ENCODE measurements around the gene GPHB5. TPM values are rescaled to one million over a fixed set of nuclear protein-coding genes. Genes with fewer than 3 reads are reported as not detected.

GPHB5 gene
- total and polyA plus RNA-seq, 9 donors, result not detected

DNA sequence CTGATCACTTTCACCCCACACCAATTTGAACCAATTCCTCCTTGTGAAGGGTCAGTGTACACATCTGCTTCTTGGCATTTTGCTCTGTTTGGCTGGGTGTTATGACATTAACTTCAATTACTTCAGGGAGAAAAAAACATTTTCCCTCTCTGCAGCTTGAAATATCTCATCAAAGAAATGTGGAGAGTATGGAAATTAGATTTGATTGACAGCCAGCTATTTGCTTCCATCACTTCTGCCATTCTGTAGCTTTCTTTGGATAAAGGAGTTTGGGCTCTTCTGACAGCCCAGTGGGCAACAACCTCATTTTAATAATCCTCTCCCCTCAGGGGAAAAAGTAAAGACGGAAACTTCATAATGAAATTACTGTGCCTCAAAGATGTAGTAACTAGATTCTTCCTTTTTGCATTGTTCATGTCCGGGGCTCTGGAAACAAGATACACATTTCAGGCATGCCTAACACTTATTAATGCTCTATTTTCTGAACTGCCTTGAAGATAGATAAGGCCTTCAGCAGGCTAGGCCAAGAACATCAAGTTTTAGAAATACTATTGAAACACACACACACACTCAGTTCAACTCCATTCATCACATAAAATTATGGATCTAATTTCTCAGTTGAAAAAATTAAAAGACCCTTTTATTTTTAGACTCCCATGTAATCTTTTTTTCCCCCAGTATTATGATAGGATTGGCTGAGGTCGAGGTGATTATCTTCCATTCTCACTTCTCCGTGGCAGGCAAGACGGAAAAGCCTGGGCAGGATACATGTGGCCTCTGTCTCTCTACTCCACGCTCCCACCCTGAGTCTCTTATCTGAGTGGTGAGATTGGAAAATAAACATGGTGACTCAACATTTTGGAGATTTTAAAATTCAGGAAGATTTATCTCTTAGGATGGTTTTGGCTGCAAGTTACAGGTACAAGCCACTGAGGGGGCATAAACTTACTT is 10.3 kb upstream of the GPHB5 start:
- Histone ChIP-seq H3K27me3 (no peaks in the 10 kb centered on the region), H3K4me3 (no peak overlapping the region), H3K27ac (no peak overlapping the region), H3K4me1 (ENCODE audit: insufficient read depth) (no peaks in the 10 kb centered on the region), H3K36me3 (no peaks in the 10 kb centered on the region), H3K9me3 (no peaks in the 10 kb centered on the region)
- no peak for TF ChIP-seq POLR2A (IDR thresholded peaks at IDR 0.05)
- no peak for TF ChIP-seq EP300 (IDR thresholded peaks at IDR 0.05)
- no peak for TF ChIP-seq CTCF (IDR thresholded peaks at IDR 0.05)
- 47 to 51% (median 47%) methylated on average over 6 of the region's 6 CpGs for WGBS, 3 donors
- intact Hi-C loops (cut with DNase I), result no loop called here
- no peak for DNase-seq

DNA sequence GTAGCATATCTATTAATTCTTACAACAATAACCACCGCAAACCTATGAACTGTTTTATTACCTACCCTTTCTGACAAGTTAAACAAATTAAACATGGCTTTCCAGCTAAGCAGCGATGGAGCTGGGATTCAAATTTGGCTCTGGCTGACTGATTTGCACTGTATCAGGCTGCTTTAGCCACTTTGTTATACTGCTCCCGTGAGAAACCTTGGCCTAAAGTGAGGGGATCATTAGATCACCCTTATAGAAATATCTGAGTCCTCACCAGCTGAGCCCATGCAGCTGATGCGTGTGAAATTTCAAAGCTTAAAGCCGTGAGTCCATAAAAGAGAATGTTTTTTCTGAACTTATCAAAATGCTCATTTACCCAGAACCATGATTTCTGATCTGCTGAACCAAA is 8.1 kb upstream of the GPHB5 start:
- H3K4me1 ChIP-seq (ENCODE audit: insufficient read depth), result no peaks in the 10 kb centered on the region
- H3K4me3 ChIP-seq, result no peak overlapping the region
- no peaks in the 10 kb centered on the region for H3K9me3 ChIP-seq
- no peak for TF ChIP-seq POLR2A (IDR thresholded peaks at IDR 0.05)
- TF ChIP-seq CTCF (IDR thresholded peaks at IDR 0.05), result no peak
- TF ChIP-seq EP300 (IDR thresholded peaks at IDR 0.05), result no peak
- H3K27ac ChIP-seq, result no peak overlapping the region
- DNase-seq, result no peak
- H3K36me3 ChIP-seq, result no peaks in the 10 kb centered on the region
- no peaks in the 10 kb centered on the region for H3K27me3 ChIP-seq
- intact Hi-C loops (cut with DNase I), result no loop called here
- 75 to 79% (median 78%) methylated on average over 5 of the region's 5 CpGs for WGBS, 3 donors

DNA sequence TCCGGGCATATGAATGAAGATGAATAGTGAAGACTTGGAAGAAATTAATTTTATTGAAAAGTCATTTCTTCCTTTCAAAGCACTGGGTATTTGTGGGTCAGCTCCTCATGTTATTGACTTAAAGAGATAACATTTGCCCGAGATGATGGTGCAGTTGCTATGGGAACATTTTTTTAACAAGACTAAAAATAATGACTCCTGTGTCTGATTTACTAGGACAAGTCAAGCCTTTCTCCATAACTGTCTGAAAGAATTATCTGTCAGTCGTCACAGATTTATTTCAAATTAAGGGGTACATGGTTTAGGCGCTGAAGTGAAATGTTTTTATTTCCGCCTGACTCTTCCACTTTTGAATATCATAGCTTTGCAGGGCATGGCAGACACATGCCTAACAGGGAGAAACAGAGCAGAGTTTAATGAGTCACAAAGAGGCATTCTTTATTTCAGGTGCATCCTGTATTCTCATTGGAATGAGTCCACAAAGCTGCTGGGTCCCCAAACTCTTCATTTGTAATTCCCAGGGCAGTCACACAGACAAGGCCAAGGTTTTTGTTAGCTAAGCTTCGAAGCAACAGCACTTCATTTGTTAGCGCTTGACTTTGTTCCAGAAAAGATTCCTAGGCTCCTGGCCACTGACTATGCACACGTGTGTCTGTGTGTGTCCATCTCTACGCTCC is 4.3 kb upstream of the GPHB5 start:
- Histone ChIP-seq H3K27ac (no peak overlapping the region), H3K9me3 (no peaks in the 10 kb centered on the region), H3K27me3 (no peaks in the 10 kb centered on the region), H3K4me3 (no peak overlapping the region), H3K36me3 (no peaks in the 10 kb centered on the region), H3K4me1 (ENCODE audit: insufficient read depth) (no peaks in the 10 kb centered on the region)
- no peak for TF ChIP-seq EP300 (IDR thresholded peaks at IDR 0.05)
- no peak for TF ChIP-seq CTCF (IDR thresholded peaks at IDR 0.05)
- TF ChIP-seq POLR2A (IDR thresholded peaks at IDR 0.05), result no peak
- intact Hi-C loops (cut with DNase I), result no loop called here
- no peak for DNase-seq
- 22 to 30% (median 23%) methylated on average over 9 of the region's 9 CpGs for WGBS, 3 donors

DNA sequence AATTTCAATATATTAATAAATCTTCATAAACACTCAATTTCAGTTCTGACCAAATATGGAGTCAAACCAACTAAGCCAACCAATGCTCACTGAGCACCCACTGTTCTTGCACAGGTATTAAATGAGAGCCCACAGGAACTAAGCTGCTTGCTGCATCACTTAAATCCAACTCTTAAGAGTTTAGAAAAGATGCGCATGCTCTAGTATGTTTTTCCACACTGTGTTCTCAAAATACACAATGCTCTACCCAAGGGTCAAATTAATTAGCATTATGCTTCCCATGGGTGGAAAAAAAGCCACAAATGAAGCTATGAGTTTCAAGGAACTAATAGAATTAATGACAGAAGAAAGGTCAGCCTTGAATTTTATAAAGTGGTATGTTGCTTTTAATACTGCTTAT is 3.7 kb upstream of the GPHB5 start:
- H3K27me3 ChIP-seq, result no peaks in the 10 kb centered on the region
- H3K9me3 ChIP-seq, result no peaks in the 10 kb centered on the region
- 84 to 94% (median 90%) methylated on average over 1 of the region's 1 CpG for WGBS, 3 donors
- no peaks in the 10 kb centered on the region for H3K4me1 ChIP-seq (ENCODE audit: insufficient read depth)
- H3K36me3 ChIP-seq, result no peaks in the 10 kb centered on the region
- no peak for DNase-seq
- TF ChIP-seq EP300 (IDR thresholded peaks at IDR 0.05) (no peak), POLR2A (IDR thresholded peaks at IDR 0.05) (no peak), CTCF (IDR thresholded peaks at IDR 0.05) (no peak)
- no peak overlapping the region for H3K27ac ChIP-seq
- intact Hi-C loops (cut with DNase I), result no loop called here
- H3K4me3 ChIP-seq, result no peak overlapping the region
